ENCODE results near the gene SETD4. TPM values are rescaled to one million over a fixed set of nuclear protein-coding genes. Genes with fewer than 3 reads are reported as not detected.

The SETD4 gene
- total and polyA plus RNA-seq, 5 donors: 6.2 to 13.2 (median 8.4) TPM

DNA sequence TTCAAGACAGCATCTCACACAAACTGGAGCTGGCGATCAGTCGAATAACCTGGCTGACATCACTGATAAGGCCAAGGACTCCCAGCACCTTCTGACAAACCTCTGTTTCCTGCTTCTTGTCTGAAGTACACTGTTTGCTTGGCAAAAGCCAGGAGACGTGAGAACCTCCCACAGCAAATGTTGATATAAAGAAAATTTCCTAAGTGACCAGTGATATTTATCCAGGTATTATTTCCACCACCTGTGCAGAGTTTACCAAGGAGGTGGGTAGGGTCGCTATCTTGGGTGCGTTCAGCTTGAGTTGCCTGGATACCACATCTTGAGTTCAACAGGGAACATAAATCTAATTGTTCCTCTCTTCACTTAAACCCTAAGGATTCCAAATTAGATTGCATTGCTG, 72.9 kb downstream of the SETD4 start:
- Histone ChIP-seq H3K9me3 (ENCODE audit: control insufficient read depth, low read length) (no peaks in the 10 kb centered on the region), H3K27ac (ENCODE audit: low read length) (no peak overlapping the region), H3K4me3 (ENCODE audit: low read length) (no peak overlapping the region), H3K27me3 (ENCODE audit: control insufficient read depth, insufficient read depth) (no peaks in the 10 kb centered on the region), H3K4me1 (ENCODE audit: control insufficient read depth, insufficient read depth, low read length) (no peaks in the 10 kb centered on the region)
- 55% methylated on average over 5 of the region's 5 CpGs for WGBS
- ATAC-seq (no peak), DNase-seq (no peak)
- intact Hi-C loops (cut with DNase I): no loop called here

DNA sequence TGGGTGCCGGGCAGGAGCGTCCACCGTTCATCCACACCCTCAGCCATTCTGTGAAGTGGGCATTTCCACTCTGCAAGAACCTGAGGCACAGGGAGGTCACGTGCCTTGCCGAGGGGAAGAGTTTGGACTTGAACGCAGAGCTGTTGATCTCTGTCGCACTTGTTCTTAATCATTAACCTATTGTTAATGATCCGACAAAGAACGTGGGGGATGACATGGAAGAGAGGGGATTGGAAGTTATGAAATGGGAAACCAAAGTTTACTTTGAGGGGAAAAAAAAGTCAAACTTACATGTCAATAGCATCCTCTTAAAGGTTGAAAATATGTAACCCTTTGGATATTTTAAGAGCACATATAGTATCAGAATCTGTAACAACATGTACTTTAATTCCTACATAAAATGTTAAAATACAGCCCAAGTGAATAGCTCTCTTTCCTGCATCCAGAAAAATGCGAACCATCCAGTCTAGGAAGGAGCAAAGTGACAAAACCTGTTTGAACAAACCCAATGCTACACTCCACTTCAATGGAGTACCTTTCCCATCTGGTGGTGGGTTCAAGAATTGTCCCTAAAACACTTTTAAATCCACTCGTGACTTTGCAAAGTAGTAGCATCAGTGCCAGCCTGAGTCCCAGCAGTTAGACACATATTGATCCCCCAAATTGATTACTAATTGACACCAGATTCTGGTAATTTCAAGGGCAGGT, 75.5 kb downstream of the SETD4 start:
- ATAC-seq (no peak), DNase-seq (no peak)
- WGBS: 90% methylated on average over 11 of the region's 11 CpGs

More for the DNA sequence above, 75.5 kb downstream of the SETD4 start:
- intact Hi-C loops (cut with DNase I): no loop called here
- Histone ChIP-seq H3K27me3 (ENCODE audit: control insufficient read depth, insufficient read depth) (no peaks in the 10 kb centered on the region), H3K4me3 (ENCODE audit: low read length) (no peak overlapping the region), H3K27ac (ENCODE audit: low read length) (no peak overlapping the region), H3K9me3 (ENCODE audit: control insufficient read depth, low read length) (no peaks in the 10 kb centered on the region), H3K4me1 (ENCODE audit: control insufficient read depth, insufficient read depth, low read length) (no peaks in the 10 kb centered on the region)

Other genes starting within 250 kb of the SETD4 start
- gene CBR1, start 9.5 kb upstream of the SETD4 start, total RNA-seq: 10 to 100 TPM; 20.5 to 35.1 (median 29.3) TPM
- 31.8 TPM for gene CBR1, start 9.5 kb upstream of the SETD4 start, polyA plus RNA-seq
- gene CBR3, start 74.6 kb upstream of the SETD4 start, total RNA-seq: 1 to 10 TPM; 3.1 to 4.1 (median 3.5) TPM
- 6.2 TPM for gene CBR3, start 74.6 kb upstream of the SETD4 start, polyA plus RNA-seq
- 1 to 10 TPM; 5.0 to 8.1 (median 7.1) TPM for gene DOP1B, start 96.3 kb upstream of the SETD4 start, total RNA-seq
- gene DOP1B, start 96.3 kb upstream of the SETD4 start, polyA plus RNA-seq: 1.7 TPM

Data from right cardiac atrium (tissue), 5 donors.